Mucosa of descending colon (tissue), 3 donors: ENCODE measurements around the gene KRTAP10-11. TPM values are rescaled to one million over a fixed set of nuclear protein-coding genes. Genes with fewer than 3 reads are reported as not detected.
"Not testable (repeated sequence)": the region's sequence is repeated elsewhere in the genome, so short reads cannot be mapped to it uniquely, and the experiment has no call there.

ENCODE experiments used
- ATAC-seq: fragments of 200-7000 bp; cut with Tn5 transposase; one replicate; pipeline ENCODE4 v1.9.1; 2020; ENCODE audit warnings: mild to moderate bottlenecking, moderate library complexity
- DNase-seq, 3 donors: peaks; one replicate each; pipeline ENCODE4 v3.0.0-alpha.2; 2020
- H3K36me3 ChIP-seq: fragments of 200-600 bp; one replicate; pipeline ENCODE4 v1.8.0; 2021; ENCODE audit warnings: low read depth, mild to moderate bottlenecking
- H3K4me1 ChIP-seq: fragments of 200-600 bp; one replicate; pipeline ENCODE4 v1.8.0; 2021; ENCODE audit warnings: low read depth, mild to moderate bottlenecking
- H3K4me3 ChIP-seq: fragments of 200-600 bp; one replicate; pipeline ENCODE4 v1.8.0; 2021; ENCODE audit warnings: mild to moderate bottlenecking
- H3K9me3 ChIP-seq: fragments of 200-600 bp; one replicate; pipeline ENCODE4 v1.8.0; 2021; ENCODE audit warnings: mild to moderate bottlenecking
- intact Hi-C, 2 donors: fragments of 100-400 bp; cut with DNase I in 1 of 2; cut with micrococcal nuclease in 1 of 2; formaldehyde crosslinking; loops; one replicate each; pipeline versions ENCODE4 v1.11.0 to v1.11.1; 2022; cut with DNase I, micrococcal nuclease
- total RNA-seq, 3 donors: library from RNA; stranded (reverse); fragmentation: NEBNext Ultra II Directional in 2 of 3; extraction: Animal tissue kit (Norgen Biotek cat#: 25700) in 2 of 3; gene quantifications; one replicate each; pipeline versions ENCODE4 v1.2.1 to v1.2.4, GENCODE V29; 2021 to 2023
- TF ChIP-seq, protein P1 (sequence below): fragments of 200-600 bp; IDR thresholded peaks from one replicate; pipeline ENCODE4 v1.8.0; 2022; ENCODE audit warnings: antibody characterized with exemption, mild to moderate bottlenecking
- donor health status: DM: no; HTN: no; CAD: no; lungs with moderate emphysema.
- donor health status: DM: no; HTN: no; CAD: no.
- donor health status: DM: no; HTN: yes; CAD: no.

KRTAP10-11 gene
- total RNA-seq, 3 donors from 2014 or later: not detected

DNA sequence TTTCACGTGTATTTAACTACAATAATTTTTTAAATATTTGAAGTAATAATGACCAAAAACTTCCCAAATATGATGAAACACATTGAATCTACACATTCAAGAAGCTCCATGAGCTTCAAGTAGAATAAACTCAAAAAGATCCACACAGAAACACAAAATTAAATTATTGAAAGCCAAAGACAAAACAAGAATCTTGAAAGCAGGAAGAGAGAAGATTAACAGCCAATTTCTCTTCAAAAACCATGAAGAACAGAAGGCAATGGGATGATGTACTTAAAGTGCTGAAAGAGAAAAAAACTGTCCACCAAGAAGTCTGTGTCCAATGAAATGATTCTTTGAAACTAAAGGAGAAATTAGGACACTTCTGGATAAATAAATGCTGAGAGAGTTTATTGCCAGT is 14.1 kb upstream of the KRTAP10-11 start:
- peaks cover 13% of the 10 kb centered on the region for H3K9me3 ChIP-seq
- TF ChIP-seq, protein P1, sequence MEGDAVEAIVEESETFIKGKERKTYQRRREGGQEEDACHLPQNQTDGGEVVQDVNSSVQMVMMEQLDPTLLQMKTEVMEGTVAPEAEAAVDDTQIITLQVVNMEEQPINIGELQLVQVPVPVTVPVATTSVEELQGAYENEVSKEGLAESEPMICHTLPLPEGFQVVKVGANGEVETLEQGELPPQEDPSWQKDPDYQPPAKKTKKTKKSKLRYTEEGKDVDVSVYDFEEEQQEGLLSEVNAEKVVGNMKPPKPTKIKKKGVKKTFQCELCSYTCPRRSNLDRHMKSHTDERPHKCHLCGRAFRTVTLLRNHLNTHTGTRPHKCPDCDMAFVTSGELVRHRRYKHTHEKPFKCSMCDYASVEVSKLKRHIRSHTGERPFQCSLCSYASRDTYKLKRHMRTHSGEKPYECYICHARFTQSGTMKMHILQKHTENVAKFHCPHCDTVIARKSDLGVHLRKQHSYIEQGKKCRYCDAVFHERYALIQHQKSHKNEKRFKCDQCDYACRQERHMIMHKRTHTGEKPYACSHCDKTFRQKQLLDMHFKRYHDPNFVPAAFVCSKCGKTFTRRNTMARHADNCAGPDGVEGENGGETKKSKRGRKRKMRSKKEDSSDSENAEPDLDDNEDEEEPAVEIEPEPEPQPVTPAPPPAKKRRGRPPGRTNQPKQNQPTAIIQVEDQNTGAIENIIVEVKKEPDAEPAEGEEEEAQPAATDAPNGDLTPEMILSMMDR: no peak
- no peak for ATAC-seq
- intact Hi-C loops: no loop called here
- no peak for DNase-seq
- H3K4me1 ChIP-seq: no peaks in the 10 kb centered on the region
- H3K36me3 ChIP-seq: no peaks in the 10 kb centered on the region
- H3K4me3 ChIP-seq: no peak overlapping the region

- Histone ChIP-seq H3K36me3 (no peaks in the 10 kb centered on the region), H3K4me3 (no peak overlapping the region), H3K4me1 (no peaks in the 10 kb centered on the region), H3K9me3 (peaks cover 11% of the 10 kb centered on the region)
- ATAC-seq (no peak), DNase-seq (no peak)
- intact Hi-C loops: no loop called here
- TF ChIP-seq, protein P1: no peak
These were observed 9.8 kb upstream of the KRTAP10-11 start for GRCh38 chr21:44636209-44637017.

DNA sequence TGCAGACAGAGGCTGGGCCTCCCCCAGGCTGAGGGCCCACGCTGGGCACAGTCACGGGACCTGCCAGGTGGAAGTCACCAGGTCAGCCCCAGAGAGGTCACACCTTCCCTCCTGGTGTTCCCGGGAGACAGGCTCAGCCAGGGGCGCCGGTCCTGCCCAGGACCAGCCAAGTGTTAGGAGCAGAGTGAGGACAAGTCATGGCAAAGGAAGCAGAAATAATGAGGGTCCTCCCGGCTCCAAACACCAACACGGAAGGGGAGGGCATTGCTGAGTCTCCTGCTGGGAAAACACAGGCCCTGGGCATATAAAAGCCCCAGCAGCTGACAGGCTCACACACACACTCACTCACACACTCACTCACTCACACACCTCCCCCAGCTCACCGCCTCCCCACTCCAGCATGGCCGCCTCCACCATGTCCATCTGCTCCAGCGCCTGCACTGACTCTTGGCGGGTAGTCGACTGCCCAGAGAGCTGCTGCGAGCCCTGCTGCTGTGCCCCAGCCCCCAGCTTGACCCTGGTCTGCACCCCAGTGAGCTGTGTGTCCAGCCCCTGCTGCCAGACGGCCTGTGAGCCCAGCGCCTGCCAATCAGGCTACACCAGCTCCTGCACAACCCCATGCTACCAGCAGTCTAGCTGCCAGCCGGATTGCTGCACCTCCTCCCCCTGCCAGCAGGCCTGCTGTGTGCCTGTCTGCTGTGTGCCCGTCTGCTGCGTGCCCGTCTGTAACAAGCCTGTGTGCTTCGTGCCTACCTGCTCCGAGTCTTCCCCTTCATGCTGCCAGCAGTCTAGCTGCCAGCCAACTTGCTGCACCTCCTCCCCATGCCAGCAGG is 9.0 kb upstream of the KRTAP10-11 start, which contains the start of gene KRTAP10-10:
Gene KRTAP10-10, plus strand, starts transcription at position 339 of the 833 bp plus-strand sequence. Its CDS starts 62 bp downstream, at position 401.
- no peak within 1 kb of the TSS for H3K4me3 ChIP-seq
- DNase-seq (no peak), ATAC-seq (no peak)
- no peaks in the 10 kb centered on the region for H3K36me3 ChIP-seq
- H3K9me3 ChIP-seq: peaks cover 4% of the 10 kb centered on the region
- intact Hi-C loops: no loop called here
- TF ChIP-seq, protein P1: no peak
- H3K4me1 ChIP-seq: no peaks in the 10 kb centered on the region

DNA sequence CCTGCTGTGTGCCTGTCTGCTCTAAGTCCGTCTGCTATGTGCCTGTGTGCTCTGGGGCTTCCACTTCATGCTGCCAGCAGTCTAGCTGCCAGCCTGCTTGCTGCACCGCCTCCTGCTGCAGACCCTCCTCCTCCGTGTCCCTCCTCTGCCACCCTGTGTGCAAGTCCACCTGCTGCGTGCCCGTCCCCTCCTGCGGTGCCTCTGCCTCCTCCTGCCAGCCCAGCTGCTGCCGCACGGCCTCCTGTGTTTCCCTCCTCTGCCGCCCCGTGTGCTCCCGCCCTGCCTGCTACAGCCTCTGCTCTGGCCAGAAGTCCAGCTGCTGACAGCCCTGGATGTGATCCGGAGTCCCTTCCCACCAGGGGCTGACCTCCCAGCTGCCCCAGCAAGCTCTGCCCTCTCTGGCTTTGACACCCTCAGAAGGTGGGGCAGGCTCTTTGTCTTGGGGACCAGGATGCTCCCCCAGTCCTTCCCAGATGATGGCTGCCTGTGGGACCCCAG is 8.3 kb upstream of the KRTAP10-11 start:
- H3K4me3 ChIP-seq, H3K4me1 ChIP-seq, DNase-seq, intact Hi-C loops, H3K9me3 ChIP-seq, ATAC-seq, H3K36me3 ChIP-seq: not testable (repeated sequence)

GRCh38 chr21:44638506-44639330 is 7.5 kb upstream of the KRTAP10-11 start:
- DNase-seq, H3K9me3 ChIP-seq, ATAC-seq, intact Hi-C loops, H3K36me3 ChIP-seq, H3K4me1 ChIP-seq, H3K4me3 ChIP-seq: not testable (repeated sequence)

DNA sequence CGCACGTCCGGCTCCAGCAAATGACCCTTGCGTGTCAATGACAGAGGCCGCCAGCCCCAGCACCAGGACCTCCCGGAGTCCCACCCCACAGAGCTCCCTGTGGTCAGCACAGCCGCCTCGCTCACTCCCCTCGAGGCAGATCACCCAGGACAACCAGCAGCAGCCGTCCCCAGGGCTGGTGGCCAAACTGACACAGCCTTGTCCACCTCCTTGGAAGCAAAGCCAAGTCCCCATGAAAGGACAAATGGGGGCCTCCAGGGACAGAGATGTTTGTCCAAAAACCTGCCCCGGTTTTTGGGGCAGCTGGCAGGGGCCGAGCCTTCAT is 6.9 kb upstream of the KRTAP10-11 start:
- no peak overlapping the region for H3K4me3 ChIP-seq
- DNase-seq (no peak), ATAC-seq (no peak)
- no peaks in the 10 kb centered on the region for H3K4me1 ChIP-seq
- TF ChIP-seq, protein P1: no peak
- intact Hi-C loops: no loop called here
- H3K9me3 ChIP-seq: no peaks in the 10 kb centered on the region
- no peaks in the 10 kb centered on the region for H3K36me3 ChIP-seq
